Measurements from ENCODE around the gene NT5C2. TPM values are rescaled to one million over a fixed set of nuclear protein-coding genes. Genes with fewer than 3 reads are reported as not detected.

The NT5C2 gene
- total RNA-seq (2013): 110 TPM
- polyA plus RNA-seq (100 to 1,000 TPM in 1 of 3 donors, 10 to 100 TPM in 2; 68.6 to 116 (median 81.8) TPM), polyA minus RNA-seq (25.5 and 42.7 TPM in 2 replicates), total RNA-seq (89.9 to 151 (median 110) reads per million in 11 experiments)

GRCh38 chr10:103193107-103193819, at the start of gene NT5C2:
Gene NT5C2, minus strand, starts transcription at chr10:103193272. Its CDS starts 18,314 bp downstream, at chr10:103174958.
- Mint-ChIP-seq H3K4me3 (peak within 1 kb of the TSS; percentile 99 to 100), H3K27me3 (ENCODE audit: low read depth in 3 of 3) (no peaks in the 10 kb centered on the region), H3K9me3 (peaks cover 0 to 3% (median 0%) of the 10 kb centered on the region in 7 donors), H3K4me1 (peaks cover 66% of the 10 kb centered on the region), H3K36me3 (peaks cover 12 to 16% of the 10 kb centered on the region in 2 donors), H3K27ac (peak within 1 kb of the TSS; percentile 99 to 100 (median 99))
- peak within 1 kb of the TSS; percentile 94 for H3K27ac ChIP-seq (ENCODE audit: low read depth in 1 of 2, low read length in 2 of 2)
- no peaks in the 10 kb centered on the region for H3K27me3 ChIP-seq (ENCODE audit: control insufficient read depth in 2 of 2, insufficient read depth in 2 of 2, low read length in 2 of 2)
- H2AFZ ChIP-seq (ENCODE audit: insufficient read depth, low read depth, low read length, poor library complexity, severe bottlenecking): peak within 1 kb of the TSS; percentile 66
- 7% methylated on average over 60 of the region's 62 CpGs for WGBS (ENCODE audit: insufficient coverage)
- TF ChIP-seq, protein P1, sequence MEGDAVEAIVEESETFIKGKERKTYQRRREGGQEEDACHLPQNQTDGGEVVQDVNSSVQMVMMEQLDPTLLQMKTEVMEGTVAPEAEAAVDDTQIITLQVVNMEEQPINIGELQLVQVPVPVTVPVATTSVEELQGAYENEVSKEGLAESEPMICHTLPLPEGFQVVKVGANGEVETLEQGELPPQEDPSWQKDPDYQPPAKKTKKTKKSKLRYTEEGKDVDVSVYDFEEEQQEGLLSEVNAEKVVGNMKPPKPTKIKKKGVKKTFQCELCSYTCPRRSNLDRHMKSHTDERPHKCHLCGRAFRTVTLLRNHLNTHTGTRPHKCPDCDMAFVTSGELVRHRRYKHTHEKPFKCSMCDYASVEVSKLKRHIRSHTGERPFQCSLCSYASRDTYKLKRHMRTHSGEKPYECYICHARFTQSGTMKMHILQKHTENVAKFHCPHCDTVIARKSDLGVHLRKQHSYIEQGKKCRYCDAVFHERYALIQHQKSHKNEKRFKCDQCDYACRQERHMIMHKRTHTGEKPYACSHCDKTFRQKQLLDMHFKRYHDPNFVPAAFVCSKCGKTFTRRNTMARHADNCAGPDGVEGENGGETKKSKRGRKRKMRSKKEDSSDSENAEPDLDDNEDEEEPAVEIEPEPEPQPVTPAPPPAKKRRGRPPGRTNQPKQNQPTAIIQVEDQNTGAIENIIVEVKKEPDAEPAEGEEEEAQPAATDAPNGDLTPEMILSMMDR (IDR thresholded peaks at IDR 0.05): no peak
- H4K20me1 ChIP-seq (ENCODE audit: insufficient read depth, low read length): peaks cover 47% of the 10 kb centered on the region
- DNase-seq: peak; percentile 64 to 69 (median 69)
- no peaks in the 10 kb centered on the region for H3K36me3 ChIP-seq (replicated peaks in 1 of 2; ENCODE audit: control insufficient read depth in 1 of 2, insufficient read depth in 2 of 2, low read length in 2 of 2)
- H3K79me2 ChIP-seq (ENCODE audit: insufficient read depth, low read length): peaks cover 80% of the 10 kb centered on the region
- H3K9ac ChIP-seq (ENCODE audit: insufficient read depth, low read length, poor library complexity, severe bottlenecking): peak within 1 kb of the TSS; percentile 96
- peak within 1 kb of the TSS; percentile 66 to 98 (median 94) for H3K4me3 ChIP-seq (replicated peaks in 1 of 3; ENCODE audit: low read depth in 2 of 3, low read length in 3 of 3)
- H3K4me2 ChIP-seq (replicated peaks; ENCODE audit: extremely low read depth, low read length, poor library complexity, severe bottlenecking): peak within 1 kb of the TSS; percentile 89
- H3K4me1 ChIP-seq (ENCODE audit: control insufficient read depth in 1 of 2, insufficient read depth in 2 of 2, low read length in 2 of 2): peaks cover 64 to 76% of the 10 kb centered on the region in 2 donors
- H3K9me3 ChIP-seq (replicated peaks in 1 of 2; ENCODE audit: control insufficient read depth in 1 of 2, insufficient read depth in 1 of 2, low read length in 2 of 2): no peaks in the 10 kb centered on the region
- intact Hi-C loops (cut with micrococcal nuclease): loop anchor here (2.0 to 5.0 kb wide), 2 partner anchors 48 to 49 kb away; no protein-coding TSS in a partner anchor

DNA sequence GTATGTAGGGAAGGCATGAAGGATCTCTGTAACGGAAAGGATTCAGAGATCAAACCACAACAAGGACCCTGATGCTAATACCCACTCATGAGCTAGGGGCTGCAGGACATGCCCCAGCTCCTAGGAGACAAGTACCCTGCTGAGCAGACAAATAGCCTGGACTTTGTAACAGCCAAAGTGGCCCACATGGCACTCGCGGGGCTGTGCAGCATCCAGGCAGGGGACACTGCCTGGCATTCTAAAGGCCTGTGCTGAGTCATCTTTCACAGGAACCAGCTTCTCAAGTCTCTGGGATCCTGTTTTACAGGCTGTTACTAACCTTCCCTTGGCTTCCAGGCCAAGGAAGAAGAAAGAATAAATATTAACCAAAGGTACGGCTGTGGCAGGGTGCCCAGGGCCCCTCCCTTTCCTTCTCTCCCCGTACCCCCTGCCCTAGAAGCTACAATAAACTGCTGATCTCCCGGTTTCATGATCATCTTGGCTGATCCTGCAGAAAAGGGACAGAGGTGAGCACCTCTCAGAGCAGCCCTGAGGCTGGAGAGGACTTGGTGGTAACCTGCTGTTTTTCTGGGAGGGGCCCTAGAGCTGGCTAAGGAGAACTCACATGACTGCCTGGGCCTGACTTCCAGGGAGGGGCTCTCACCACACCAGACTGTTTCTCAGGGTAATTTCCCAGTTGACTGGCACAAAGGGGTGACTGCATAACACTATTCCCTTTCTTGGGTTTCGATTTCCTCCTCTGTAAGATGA, 48.4 kb upstream of the NT5C2 start:
- H3K27ac Mint-ChIP-seq: peak overlapping the region; percentile 95 to 99 (median 98)
- Histone ChIP-seq H3K9me3 (replicated peaks in 1 of 2; ENCODE audit: control insufficient read depth in 1 of 2, insufficient read depth in 1 of 2, low read length in 2 of 2) (no peaks in the 10 kb centered on the region), H4K20me1 (ENCODE audit: insufficient read depth, low read length) (no peaks in the 10 kb centered on the region), H3K4me1 (ENCODE audit: control insufficient read depth in 1 of 2, insufficient read depth in 2 of 2, low read length in 2 of 2) (peaks cover 48 to 53% of the 10 kb centered on the region in 2 donors), H3K79me2 (ENCODE audit: insufficient read depth, low read length) (no peaks in the 10 kb centered on the region), H3K36me3 (replicated peaks in 1 of 2; ENCODE audit: control insufficient read depth in 1 of 2, insufficient read depth in 2 of 2, low read length in 2 of 2) (no peaks in the 10 kb centered on the region), H3K4me2 (replicated peaks; ENCODE audit: extremely low read depth, low read length, poor library complexity, severe bottlenecking) (peak overlapping the region; percentile 69), H3K4me3 (replicated peaks in 1 of 3; ENCODE audit: low read depth in 2 of 3, low read length in 3 of 3) (peak overlapping the region in 1 of 3 experiments; percentile 55), H3K9ac (ENCODE audit: insufficient read depth, low read length, poor library complexity, severe bottlenecking) (peak overlapping the region; percentile 69), H2AFZ (ENCODE audit: insufficient read depth, low read depth, low read length, poor library complexity, severe bottlenecking) (peak overlapping the region; percentile 48), H3K27ac (ENCODE audit: low read depth in 1 of 2, low read length in 2 of 2) (peak overlapping the region; percentile 92 to 94), H3K27me3 (ENCODE audit: control insufficient read depth in 2 of 2, insufficient read depth in 2 of 2, low read length in 2 of 2) (no peaks in the 10 kb centered on the region)
- DNase-seq: peak; percentile 87 to 96 (median 87)
- no peaks in the 10 kb centered on the region for H3K9me3 Mint-ChIP-seq
- intact Hi-C loops (cut with micrococcal nuclease): loop anchor here (2.0 to 10.0 kb wide), 5 partner anchors 15 to 407 kb away; partner anchors contain the start of genes NT5C2 (in 2 of the 2) and CYP17A1 (in 1 of the 2)
- WGBS (ENCODE audit: insufficient coverage): 0% methylated on average over 2 of the region's 7 CpGs
- H3K4me3 Mint-ChIP-seq: peak overlapping the region; percentile 54 to 84
- H3K27me3 Mint-ChIP-seq (ENCODE audit: low read depth in 3 of 3): peaks cover 0 to 2% (median 2%) of the 10 kb centered on the region in 3 donors
- H3K36me3 Mint-ChIP-seq: no peaks in the 10 kb centered on the region
- TF ChIP-seq, protein P1 (IDR thresholded peaks at IDR 0.05): no peak
- H3K4me1 Mint-ChIP-seq: peaks cover 53% of the 10 kb centered on the region

Data from CD14-positive monocyte (primary cell).